GM21576 (cell line): ENCODE results near the gene COL4A3.

ENCODE experiments used
- ATAC-seq: cut with Tn5 transposase; IDR thresholded peaks from one replicate; pipeline ENCODE4 v1.9.1; 2021; ENCODE audit warnings: mild to moderate bottlenecking, moderate library complexity; ENCODE audit not compliant: unreplicated experiment

COL4A3 gene

DNA sequence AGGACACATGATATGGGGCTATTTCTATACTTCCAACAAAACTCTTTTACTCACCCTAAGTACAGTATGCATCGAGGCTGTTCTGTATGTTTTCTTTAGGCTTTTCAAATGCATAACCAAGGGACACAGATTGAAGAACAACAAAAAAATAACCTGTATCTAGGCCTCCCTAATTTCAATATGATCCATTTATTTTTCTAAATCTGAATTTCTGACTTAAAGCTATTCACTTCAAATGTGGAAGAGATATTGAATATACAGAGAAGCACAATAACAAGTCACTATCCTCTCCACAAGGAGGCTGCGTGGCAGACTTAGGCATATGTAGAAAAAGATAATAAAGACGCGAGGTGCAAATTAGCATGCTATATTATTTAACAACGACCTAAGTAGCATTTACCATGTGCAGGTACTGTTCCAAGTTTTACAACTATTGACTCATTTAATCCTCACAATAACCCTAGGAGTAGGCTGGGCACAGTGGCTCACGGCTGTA, 121.4 kb downstream of the COL4A3 start:
- ATAC-seq = no peak

DNA sequence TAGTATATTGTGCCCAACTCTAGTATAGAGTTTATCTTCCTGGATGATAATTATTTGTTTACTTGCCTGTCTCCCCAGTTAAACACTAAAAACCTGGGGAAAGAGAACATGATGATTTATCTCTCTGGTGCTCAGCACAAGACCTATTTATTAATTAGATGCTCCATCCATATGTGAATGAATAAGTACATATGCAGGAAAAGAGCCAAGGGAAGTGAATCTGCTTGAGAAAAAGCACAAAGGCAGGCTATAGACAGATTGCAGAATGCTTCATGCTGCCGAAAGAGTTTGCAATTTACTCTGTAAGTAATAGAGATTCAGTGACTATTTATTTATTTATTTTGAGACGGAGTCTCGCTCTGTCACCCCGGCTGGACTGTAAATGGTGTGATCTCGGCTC, 123.3 kb downstream of the COL4A3 start:
- no peak for ATAC-seq

DNA sequence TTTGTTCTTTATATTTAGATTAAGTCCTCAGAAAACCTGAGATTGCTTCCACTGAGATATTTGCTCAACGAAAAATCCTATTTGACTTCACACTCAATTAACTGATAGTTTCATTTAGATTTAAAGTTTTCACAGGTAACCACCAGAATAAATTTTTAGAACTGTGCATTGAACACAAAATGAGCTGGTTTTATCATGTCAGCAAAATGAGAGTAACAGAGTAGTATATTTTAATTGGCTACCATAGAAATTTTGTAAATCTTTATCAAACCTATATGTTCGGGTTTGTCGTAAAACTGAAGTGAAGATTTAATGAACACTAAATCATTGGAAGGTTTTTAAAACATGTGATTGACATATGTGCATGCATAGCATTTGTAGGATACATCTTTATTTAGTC, 127.9 kb downstream of the COL4A3 start:
- no peak for ATAC-seq

DNA sequence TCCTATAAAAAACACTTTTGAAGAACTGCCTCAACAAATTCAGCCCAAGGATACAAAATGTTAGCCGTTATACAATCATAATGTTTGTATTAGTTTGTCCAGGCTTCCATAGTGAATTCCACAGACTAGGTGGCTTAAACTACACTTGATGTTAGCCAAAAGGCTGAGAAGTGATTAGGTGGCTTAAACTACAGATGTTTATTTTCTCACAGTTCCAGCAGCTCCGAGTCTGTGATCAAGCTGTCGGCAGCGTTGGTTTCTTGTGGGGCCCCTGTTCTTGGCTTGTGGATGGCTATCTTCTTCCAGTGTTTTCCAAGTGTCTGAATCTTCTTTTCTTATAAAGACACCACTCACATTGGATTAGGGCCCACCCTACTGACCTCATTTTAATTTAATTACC, 129.1 kb downstream of the COL4A3 start:
- ATAC-seq = no peak

DNA sequence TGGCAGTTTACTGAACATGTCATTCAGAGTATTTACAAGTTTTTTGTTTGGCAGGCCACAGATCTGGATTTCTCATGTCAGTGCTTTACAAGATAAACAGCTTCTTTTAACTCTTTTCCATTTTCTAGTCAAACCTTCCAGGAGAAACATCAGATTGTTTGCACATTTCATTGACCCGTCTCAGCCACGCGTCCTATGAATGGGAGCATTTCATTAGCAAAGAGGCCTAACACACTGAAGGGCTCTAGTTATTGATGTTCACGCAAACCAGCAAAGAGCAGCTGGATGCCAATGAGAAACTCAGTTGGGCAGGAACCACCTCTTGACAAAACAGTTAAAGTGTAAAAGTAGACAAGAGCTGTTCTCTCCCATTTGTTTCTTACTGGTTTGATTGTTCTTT, 131.4 kb downstream of the COL4A3 start:
- ATAC-seq = no peak

DNA sequence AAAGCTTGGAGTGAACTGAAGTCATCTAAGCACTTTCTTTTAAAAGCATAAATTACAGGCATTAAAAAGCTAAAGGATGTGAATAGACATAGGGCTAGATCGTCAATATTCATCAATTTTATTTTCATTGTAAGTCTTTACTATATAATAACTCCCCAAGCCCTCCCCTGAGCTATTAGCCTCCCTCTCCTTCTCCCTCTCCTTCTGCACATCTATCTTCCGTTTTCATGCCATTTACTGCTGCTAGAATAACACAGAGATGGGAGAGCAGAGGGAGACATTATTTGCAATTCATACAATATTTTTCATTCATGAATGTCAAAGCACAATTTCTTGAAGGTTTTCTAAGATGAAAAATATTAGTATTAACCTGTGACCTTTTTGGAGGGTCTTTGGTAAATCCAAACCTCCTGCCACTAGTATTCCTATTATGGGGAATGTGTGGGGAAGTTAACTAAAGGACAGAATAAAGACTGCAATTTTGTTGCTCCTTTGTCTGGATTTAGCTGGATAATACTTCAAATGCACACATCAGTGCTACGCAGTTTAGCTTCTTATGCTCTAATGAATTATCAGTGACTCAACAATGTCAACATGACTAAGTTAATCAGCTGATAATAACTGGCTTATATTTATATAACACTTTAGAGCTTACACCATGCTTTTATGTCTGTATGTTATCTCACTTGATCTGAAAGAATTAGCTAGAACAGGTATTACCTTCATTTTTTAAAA, 132.4 kb downstream of the COL4A3 start:
- ATAC-seq = no peak

DNA sequence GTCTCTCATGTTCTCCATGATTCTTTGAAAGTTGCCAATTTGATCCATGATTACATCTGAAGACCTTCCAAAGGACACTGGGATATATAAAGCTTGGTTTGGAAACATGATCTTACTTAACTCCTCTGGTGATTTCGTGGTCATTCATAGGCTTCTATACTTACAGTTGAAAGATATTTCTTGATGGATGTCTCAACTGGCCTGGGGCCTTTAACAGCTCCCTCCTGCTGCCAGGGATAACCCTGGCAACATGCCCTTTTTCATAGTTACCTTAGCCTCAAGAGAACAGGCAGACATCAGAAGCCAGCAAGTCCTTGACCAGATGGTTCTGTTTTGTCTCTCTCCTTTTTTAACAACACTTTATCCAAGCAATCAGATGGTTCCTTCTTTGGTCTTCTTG, 137.1 kb downstream of the COL4A3 start:
- no peak for ATAC-seq

DNA sequence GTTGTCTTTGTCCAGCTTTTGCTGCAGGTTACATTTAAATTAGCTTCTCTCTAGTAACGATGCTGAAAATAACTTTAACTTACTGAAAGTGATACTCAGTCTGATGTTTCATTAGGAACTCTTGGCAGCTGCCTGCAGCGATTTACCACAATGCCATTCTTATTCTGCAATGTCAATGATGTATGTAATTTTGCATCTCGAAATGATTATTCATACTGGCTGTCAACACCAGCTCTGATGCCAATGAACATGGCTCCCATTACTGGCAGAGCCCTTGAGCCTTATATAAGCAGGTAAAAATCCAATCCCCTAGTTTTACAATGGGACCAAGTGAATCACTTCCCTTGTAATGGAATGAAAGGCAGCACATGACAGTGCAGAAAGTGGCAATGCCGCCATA, 144.4 kb downstream of the COL4A3 start:
- ATAC-seq = peak; percentile 83

DNA sequence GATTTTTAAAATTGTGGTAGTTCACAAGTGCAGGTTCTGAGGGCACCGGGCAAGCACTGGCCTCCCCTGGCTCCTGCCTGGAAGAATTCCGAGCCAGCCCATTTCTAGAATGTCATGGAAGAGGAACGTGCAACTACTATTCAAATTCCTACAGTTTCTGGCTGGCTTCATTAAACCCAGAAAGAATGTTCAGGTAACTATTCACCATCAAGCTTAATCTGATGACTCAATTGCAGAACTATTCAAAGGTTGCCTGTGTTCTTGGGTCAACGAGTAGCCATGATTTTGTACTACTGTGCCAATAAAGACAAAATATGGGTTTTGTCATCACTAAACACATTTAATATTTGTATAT, 146.3 kb downstream of the COL4A3 start:
- ATAC-seq = no peak

DNA sequence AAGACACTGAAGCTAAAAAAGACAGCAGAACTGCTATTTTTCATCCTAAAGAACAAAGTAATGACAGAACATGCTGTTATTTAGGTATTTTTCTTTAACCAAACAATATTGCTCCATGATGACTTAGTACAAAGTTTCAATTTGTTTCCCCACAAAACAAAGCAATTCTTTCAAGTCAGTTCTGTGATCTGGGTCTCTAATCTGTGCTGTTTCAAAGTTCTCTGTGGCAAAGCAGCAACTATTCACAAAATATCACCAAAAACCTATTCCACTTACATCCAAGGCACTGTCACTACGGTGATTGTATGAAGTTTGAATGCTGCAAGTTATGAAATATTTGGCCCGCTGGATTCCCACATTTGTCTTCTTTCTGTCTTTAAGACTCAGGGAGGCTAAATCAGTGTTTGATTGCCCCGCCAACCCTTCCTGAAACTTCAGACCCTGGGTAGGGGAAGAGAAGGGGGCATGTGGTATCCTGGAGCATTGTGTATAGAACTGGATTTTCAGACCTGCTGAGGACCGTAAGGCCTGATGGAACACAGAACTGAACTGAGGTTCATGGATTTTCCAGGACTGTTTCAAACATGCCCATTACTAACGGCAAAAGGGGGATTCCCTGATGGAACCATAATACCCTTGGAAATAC, 147.6 kb downstream of the COL4A3 start:
- no peak for ATAC-seq

DNA sequence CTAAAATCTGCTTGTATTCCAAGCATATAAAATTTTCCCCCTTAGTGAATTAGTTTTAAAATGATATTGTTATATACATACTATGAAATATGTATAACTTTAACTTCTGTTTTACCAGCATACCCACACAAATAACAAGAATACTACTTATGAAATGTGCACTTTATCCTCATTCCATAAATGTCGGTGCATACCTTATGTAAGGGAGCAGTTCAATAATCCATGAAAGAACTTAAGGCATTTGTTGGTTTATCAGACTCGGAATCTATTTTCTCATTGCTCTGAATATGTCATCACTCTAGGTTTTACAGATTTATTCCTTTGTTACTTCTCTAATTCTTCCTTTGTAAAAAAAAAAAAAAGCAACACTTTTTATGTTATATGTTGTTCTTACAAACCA, 148.2 kb downstream of the COL4A3 start:
- no peak for ATAC-seq

DNA sequence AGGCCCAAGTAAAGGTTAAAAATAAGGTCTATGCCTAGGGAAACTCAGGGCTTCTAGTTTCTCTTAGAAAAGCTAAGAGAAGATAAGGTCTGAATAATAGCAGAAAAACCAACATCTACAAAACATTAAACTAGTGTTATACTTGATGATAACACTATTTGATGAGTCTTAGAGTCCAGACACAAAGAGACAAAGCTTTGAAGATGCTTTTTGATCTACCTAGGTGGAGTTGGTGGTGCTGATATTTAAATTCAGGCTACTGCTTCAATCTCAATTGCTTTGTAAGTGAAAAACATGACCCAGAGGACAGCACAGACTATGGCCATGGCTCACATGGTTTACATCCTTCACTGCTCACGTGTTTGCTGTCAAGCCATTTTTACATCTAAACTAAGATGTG, 148.9 kb downstream of the COL4A3 start:
- no peak for ATAC-seq

DNA sequence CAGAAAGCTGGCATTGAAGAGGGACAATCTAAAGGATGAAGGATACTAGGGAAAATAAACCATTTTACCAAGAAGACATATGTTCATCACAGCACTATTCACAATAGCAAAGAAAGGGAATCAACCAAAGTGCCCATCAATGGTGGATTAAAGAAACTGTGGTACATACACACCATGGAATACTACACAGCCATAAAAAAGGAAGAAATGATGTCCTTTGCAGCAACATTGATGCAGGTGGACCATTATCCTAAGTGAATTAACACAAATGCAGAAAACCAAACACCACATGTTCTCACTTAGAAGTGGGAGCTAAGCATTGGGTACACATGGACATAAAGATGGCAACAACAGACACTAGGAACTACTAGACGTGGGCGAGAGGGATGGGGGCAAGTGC, 153.4 kb downstream of the COL4A3 start:
- ATAC-seq = no peak

DNA sequence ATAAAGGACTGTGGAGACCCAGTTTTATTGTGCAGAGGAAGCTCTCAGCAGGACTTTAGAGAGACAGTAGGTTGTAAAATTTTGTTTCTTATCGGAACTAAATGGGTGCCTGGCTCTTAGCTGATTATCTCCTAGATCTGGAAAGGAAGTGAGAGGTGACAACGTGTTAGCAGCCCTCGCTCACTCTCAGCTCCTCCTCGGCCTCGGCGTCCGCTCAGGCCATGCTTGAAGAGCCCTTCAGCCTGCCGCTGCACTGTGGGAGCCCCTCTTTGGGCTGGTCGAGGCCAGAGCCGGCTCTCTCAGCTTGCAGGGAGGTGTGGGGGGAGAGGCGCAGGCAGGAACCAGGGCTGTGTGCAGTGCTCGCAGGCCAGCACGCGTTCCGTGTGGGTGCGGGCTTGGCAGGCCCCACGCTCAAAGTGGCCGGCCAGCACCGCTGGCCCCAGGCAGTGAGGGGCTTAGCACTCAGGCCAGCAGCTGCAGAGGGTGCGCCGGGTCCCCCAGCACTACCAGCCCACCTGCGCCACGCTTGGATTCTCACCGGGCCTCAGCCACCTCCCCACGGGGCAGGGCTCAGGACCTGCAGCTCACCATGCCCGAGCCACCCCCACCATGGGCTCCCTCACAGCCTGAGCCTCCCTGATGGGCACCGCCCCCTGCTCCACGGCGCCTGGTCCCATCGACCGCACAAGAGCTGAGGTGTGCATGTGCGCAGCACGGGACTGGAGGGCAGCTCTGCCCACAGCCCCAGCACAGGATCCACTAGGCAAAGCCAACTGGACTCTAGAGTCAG, 156.1 kb downstream of the COL4A3 start:
- ATAC-seq = no peak

DNA sequence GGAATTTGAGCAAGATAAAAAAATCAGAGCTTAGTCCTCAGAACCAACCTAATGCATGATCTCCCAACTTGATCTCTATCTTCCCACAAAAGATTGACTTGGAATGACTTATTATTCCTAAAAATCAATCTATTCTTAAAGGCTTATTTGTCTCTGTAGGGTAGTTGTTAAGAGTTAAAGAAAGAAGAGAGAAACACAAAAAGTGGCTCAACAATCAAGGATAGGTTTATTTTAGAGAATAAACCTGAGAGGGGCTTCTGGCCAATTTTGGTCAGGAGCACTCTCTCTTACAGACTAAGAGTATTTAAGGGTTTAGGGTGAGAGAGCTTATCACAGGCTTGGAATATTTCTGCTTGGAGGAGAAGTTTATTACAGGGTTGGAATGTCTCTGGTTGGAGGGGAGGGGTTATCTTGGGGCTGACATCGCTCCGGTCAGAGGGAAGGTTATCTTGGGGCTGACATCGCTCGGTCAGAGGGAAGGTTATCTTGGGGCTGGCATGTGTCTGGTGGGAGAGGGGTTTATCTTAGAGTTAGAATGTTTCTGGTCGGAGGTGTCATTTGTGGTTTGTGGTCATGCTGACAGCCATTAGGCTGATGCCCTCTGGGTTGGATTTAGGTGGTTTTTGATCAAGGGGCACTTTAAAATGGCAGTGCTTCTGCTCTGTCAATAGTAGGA, 158.2 kb downstream of the COL4A3 start:
- no peak for ATAC-seq

DNA sequence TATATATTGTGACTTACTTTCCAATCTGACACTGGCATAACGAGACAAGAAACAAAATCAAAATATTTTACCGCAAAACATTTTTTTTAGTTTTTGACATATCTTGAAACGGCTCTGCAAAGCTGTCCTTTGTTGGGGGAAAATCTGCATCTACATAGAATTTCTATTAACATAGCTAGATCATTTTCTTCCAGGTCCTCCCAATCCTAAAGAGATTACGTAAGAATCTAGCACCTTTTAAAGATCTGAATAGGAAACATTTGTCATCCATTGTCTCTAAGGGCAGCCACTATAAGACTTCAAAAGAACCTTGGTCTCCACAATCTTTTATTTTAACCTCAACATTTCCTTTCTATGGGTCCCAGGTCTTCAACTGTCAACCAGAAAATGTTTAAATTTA, 159.4 kb downstream of the COL4A3 start:
- no peak for ATAC-seq

DNA sequence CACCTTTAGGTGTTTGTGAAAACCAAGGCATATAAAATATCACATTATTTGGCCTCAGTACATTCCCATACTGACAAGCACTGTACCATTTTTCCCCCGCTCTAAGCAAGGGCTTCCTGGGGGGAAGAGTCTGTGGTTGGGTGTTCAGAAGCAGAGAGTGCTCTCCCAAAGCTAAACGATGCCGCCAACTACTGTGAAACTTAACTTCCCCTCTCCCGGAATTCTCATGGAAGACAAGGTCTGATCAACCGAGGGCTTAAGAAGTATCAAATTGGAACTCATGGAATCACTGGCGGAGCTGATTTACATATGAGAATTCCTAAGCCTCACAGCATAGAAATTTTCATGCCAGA, 160.2 kb downstream of the COL4A3 start:
- ATAC-seq = no peak

DNA sequence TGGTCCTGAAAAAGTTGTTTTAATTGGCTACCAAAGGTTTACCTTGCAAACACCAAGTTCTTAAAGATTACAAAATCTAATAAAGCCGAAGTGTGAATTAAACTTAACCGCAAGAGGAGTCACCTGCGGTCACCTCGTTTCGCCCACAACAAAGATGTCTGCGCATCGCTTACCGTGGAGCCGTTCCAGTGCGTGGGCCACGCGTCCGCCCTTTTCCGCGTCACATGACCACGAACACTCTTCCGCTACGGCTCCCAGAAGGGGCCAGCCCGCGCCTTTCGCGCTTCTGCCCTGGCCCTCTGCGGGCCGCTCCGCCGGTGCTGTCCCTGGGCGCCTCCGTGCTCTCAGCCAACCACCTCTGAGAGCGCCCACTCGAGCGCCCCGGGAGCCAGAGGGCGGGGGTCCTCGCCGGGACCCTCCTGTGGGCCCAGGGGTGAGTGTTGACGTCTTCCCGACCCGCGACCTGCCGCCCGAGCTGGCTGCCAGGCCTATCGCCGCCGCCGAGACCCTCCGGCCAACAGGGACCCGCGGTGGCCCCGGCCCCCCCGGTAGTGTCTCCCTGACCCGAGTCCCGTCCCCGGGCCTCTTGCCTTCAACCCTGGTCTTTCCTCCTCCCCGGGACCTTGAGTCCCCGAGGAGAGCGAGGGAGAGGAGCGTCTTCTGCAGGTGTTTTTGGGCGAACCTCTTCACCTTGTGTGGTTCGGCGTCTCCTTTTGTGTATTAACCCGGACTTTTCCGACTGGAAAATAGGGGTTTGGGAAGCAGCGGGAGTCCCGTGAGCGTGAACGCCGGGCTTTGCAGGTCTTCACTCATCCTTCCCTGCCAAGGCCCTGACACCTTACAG, 160.8 kb downstream of the COL4A3 start, which contains the start of gene MFF:
Gene MFF (plus strand): TSS at position 257 of the 844 bp plus-strand sequence. CDS start 5,415 bp downstream, outside the sequence.
- ATAC-seq = peak; percentile 96

DNA sequence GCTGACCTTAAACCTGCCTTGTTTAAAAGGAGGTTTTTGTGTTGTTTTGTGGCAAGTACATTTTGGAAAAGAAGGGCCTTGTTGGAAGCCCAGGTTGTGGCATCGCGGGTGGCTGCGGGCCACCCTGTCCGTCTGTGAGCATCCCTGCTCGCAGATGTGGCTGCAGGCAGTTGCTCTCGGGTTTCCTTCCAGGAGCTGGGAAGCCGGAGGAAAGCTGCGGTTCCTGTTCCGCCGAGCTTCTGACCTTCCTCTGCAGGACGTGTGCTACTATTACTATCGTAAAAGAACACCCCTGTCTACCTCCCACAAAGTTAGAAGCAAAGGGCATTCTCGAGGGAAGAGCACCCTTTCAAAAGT, 161.4 kb downstream of the COL4A3 start:
- peak; percentile 8 for ATAC-seq

DNA sequence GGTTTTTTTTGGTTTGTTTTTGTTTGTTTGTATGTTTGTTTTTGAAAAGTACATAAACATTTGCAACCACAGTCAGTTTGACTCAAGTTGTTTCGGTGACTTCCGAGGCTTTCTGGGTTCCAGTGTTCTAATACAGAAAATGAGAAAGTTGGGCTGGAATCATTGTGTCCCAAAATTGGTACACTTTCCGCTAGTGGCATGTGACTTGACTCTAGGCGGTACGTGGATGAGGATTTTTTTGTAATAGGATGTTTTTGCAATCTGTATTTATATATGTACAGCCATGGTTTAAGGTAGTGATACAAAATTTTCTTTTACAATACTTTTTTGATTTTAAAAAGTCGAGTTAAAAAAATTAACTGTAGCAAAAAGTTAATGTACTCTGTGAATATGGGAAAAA, 162.4 kb downstream of the COL4A3 start:
- ATAC-seq = no peak

DNA sequence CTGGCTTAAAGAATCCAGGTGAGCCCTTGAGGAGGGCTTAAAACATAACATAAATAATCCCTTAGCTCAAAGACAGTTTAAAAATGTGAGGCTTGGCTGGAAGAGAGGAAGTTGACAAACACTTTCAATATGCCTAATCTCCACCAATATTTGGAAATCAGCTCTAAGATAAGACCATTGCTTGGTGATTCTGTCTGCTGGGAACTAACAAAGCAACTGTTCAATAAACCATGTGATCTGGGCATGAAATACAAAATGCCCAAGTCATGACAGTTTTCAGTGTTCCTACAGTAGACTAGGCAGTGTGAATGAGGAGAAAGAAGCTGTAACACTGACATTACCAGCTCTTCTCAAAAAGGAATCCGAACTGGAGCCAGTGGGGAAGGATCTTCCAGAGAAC, 171.3 kb downstream of the COL4A3 start:
- no peak for ATAC-seq
